B cell (primary cell): ENCODE measurements around the gene PAF1. TPM values are rescaled to one million over a fixed set of nuclear protein-coding genes. Genes with fewer than 3 reads are reported as not detected.
A peak's percentile ranks its signal among the peaks of the same experiment; 100 is the strongest.

Experiments used
- ATAC-seq: fragments of 200-7000 bp; cut with Tn5 transposase; one replicate; pipeline ENCODE4 v1.10.0; 2021; ENCODE audit warnings: low read depth, mild to moderate bottlenecking, moderate number of reproducible peaks, moderate library complexity
- CTCF ChIA-PET: fragments of 350-600 bp; sonication (Branson Sonifier 250); formaldehyde crosslinking; loops from one replicate; lab custom pipeline; 2021; ENCODE audit warnings: antibody characterized with exemption, inconsistent platforms; lab: Charles Lee
- POLR2A ChIA-PET: fragments of 350-600 bp; sonication (Branson Sonifier 250); formaldehyde crosslinking; loops from one replicate; lab custom pipeline; 2021; ENCODE audit warnings: antibody characterized with exemption; lab: Charles Lee
- DNase-seq: peaks from one replicate; pipeline ENCODE4 v3.0.0; 2013
- H2AFZ ChIP-seq: 2 replicates; pipeline ENCODE4 v1.6.1; 2012; ENCODE audit warnings: mild to moderate bottlenecking, low read depth, low read length; ENCODE audit not compliant: insufficient read depth, poor library complexity, severe bottlenecking
- H3K27ac ChIP-seq, 2 donors: 1 replicate in 1 of 2; 2 replicates in 1 of 2; pipeline ENCODE4 v1.5.1; 2012 to 2013; ENCODE audit warnings: low read length in 2 of 2, mild to moderate bottlenecking in 2 of 2, moderate library complexity in 1 of 2
- H3K27me3 ChIP-seq, 4 experiments: fragments of 200-600 bp in 1 of 4; sonication (generic) in 1 of 4; replicated peaks in 1 of 4; 1 replicate in 2 of 4; 2 replicates in 2 of 4; pipeline versions ENCODE4 v1.6.1 to v1.7.0; 2013 to 2016; ENCODE audit warnings: low read length in 3 of 4, mild to moderate bottlenecking in 2 of 4, mixed read lengths in 1 of 4, moderate library complexity in 1 of 4; ENCODE audit not compliant: insufficient read depth in 4 of 4, control insufficient read depth in 3 of 4; ENCODE audit errors: control extremely low read depth in 1 of 4
- H3K36me3 ChIP-seq, 2 experiments: replicated peaks in 1 of 2; 1 replicate in 1 of 2; 2 replicates in 1 of 2; pipeline versions ENCODE4 v1.6.1 to v1.7.1; 2013; ENCODE audit warnings: low read length in 1 of 2; ENCODE audit not compliant: insufficient read depth in 2 of 2, control insufficient read depth in 1 of 2; ENCODE audit errors: control extremely low read depth in 1 of 2, extremely low read depth in 1 of 2
- H3K4me1 ChIP-seq, 2 donors: fragments of 200-600 bp in 1 of 2; sonication (generic) in 1 of 2; 1 replicate in 1 of 2; 2 replicates in 1 of 2; pipeline versions ENCODE4 v1.5.1 to v1.6.1; 2013 to 2017; ENCODE audit warnings: low read length in 2 of 2; ENCODE audit not compliant: control insufficient read depth in 2 of 2, insufficient read depth in 2 of 2
- H3K4me2 ChIP-seq: replicated peaks from 2 replicates; pipeline ENCODE3; 2012; ENCODE audit warnings: mild to moderate bottlenecking, low read depth, low read length; ENCODE audit not compliant: poor library complexity, severe bottlenecking
- H3K4me3 ChIP-seq, 5 experiments: fragments of 200-600 bp in 1 of 5; sonication (generic) in 1 of 5; 1 replicate in 3 of 5; 2 replicates in 2 of 5; pipeline versions ENCODE4 v1.5.1 to v1.7.0; 2011 to 2016; ENCODE audit warnings: low read length in 4 of 5, mild to moderate bottlenecking in 4 of 5, low read depth in 2 of 5, control low read depth in 1 of 5, moderate library complexity in 1 of 5; ENCODE audit not compliant: insufficient read depth in 1 of 5; ENCODE audit errors: control extremely low read depth in 1 of 5, extremely low read depth in 1 of 5
- H3K79me2 ChIP-seq: fragments of 200-600 bp; sonication (generic); one replicate; pipeline ENCODE4 v1.6.0; 2016; ENCODE audit warnings: low read length; ENCODE audit not compliant: control insufficient read depth, insufficient read depth
- H3K9ac ChIP-seq: fragments of 200-600 bp; sonication (generic); 2 replicates; pipeline ENCODE4 v1.6.1; 2017; ENCODE audit warnings: mild to moderate bottlenecking, low read length, moderate library complexity
- H3K9me3 ChIP-seq, 3 donors: one replicate each; pipeline versions ENCODE4 v1.6.1 to v1.7.1; 2013; ENCODE audit warnings: low read length in 2 of 3; ENCODE audit not compliant: control insufficient read depth in 2 of 3, insufficient read depth in 1 of 3; ENCODE audit errors: control extremely low read depth in 1 of 3
- H4K20me1 ChIP-seq: 2 replicates; pipeline ENCODE4 v1.6.0; 2012; ENCODE audit warnings: mild to moderate bottlenecking, low read length; ENCODE audit not compliant: insufficient read depth, control insufficient read depth, poor library complexity, severe bottlenecking
- H3K27ac Mint-ChIP-seq: one replicate; pipeline ENCODE4 v1.8.0; 2021; ENCODE audit warnings: mixed read lengths
- H3K27me3 Mint-ChIP-seq: one replicate; pipeline ENCODE4 v1.8.0; 2021; ENCODE audit warnings: mixed read lengths
- H3K4me1 Mint-ChIP-seq: one replicate; pipeline ENCODE4 v1.8.0; 2021; ENCODE audit warnings: mixed read lengths
- H3K4me3 Mint-ChIP-seq: one replicate; pipeline ENCODE4 v1.8.0; 2021; ENCODE audit warnings: mixed read lengths
- H3K9me3 Mint-ChIP-seq: one replicate; pipeline ENCODE4 v1.8.0; 2022; ENCODE audit warnings: mixed read lengths; ENCODE audit not compliant: insufficient read depth
- EZH2 ChIP-seq: IDR thresholded peaks from 2 replicates; pipeline ENCODE4 v1.6.1; 2012; ENCODE audit warnings: borderline replicate concordance, low read depth, mild to moderate bottlenecking, moderate library complexity, low read length; ENCODE audit not compliant: insufficient read depth, poor library complexity, severe bottlenecking
- WGBS: methylation state at CpG from one replicate; pipeline ENCODE4 v1.1.5; 2013; ENCODE audit warnings: missing lambda C conversion rate; ENCODE audit not compliant: insufficient coverage; 5-methylcytosine and 5-hydroxymethylcytosine counted together
- intact Hi-C: fragments of 100-400 bp; cut with micrococcal nuclease; formaldehyde crosslinking; loops from one replicate; pipeline ENCODE4 v1.10.0; 2022
- polyA plus RNA-seq: library from polyadenylated mRNA; depleted of rRNA; stranded (reverse); fragments of >200 nt; gene quantifications from 2 replicates; pipeline ENCODE4 v1.2.3, GENCODE V29; 2012
- total RNA-seq, 2 donors: library from RNA; stranded (reverse); fragments of 120-200 nt in 1 of 2; gene quantifications; 1 replicate in 1 of 2; 2 replicates in 1 of 2; pipeline versions ENCODE4 v1.2.3 to v1.2.4, GENCODE V29; 2013 to 2022
- TF ChIP-seq, protein P1 (sequence below): fragments of 200-600 bp; IDR thresholded peaks from one replicate; pipeline ENCODE4 v1.8.0; 2022; ENCODE audit warnings: antibody characterized with exemption, mild to moderate bottlenecking

The PAF1 gene
- total and polyA plus RNA-seq, 2 donors (not counting 1 experiment from before 2014, with no cell fraction given): 59.9 to 387 TPM

DNA sequence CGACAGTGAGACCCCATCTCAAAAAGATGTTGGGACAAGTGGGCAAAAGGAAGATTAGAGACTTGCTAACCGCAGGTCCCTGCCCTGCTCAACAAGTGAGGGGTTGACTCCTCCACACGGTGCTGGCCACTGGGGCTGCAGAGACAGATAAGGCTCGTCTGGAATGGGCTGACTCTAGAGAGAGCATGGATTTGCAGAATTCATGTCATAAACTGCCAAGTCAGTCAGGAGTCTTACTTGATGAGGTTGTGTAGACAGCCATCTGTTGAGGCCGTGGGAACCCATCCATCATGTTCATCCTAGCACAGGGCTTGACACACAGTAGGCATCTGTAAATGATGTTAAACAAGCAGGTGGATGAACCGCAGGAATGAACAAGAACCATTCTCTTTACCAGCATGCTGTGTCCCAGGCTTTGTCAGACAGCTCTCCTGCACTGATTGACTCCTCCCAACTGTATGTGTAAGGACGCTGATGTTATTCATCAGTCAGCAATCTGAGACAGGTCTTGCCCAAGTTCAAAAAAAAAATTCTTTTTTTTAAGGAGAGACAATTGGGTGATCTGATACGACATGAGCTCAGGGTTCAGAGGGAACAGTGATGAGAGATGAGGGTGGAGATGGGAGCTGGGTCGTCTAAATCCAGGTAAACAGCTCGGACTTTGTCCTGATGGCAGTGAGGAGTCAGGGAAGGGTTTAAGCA is 8.8 kb downstream of the PAF1 start:
- CTCF ChIA-PET: interaction anchor here (1.9 kb wide), 1 partner anchor 29 kb away, joined by 4 read pairs; no protein-coding TSS in a partner anchor
- Histone ChIP-seq H3K79me2 (no peaks in the 10 kb centered on the region), H2AFZ (no peak overlapping the region), H3K4me1 (peaks cover 0 to 6% of the 10 kb centered on the region in 2 donors), H4K20me1 (no peaks in the 10 kb centered on the region), H3K27me3 (no peaks in the 10 kb centered on the region), H3K9me3 (no peaks in the 10 kb centered on the region), H3K4me2 (no peak overlapping the region), H3K9ac (no peak overlapping the region), H3K4me3 (no peak overlapping the region), H3K27ac (no peak overlapping the region), H3K36me3 (peaks cover 4 to 87% of the 10 kb centered on the region in 2 experiments)
- ATAC-seq (no peak), DNase-seq (no peak)
- peak overlapping the region; percentile 20 for H3K27ac Mint-ChIP-seq
- H3K27me3 Mint-ChIP-seq: no peaks in the 10 kb centered on the region
- H3K9me3 Mint-ChIP-seq: no peaks in the 10 kb centered on the region
- intact Hi-C loops: no loop called here
- no peak for TF ChIP-seq EZH2
- TF ChIP-seq, protein P1, sequence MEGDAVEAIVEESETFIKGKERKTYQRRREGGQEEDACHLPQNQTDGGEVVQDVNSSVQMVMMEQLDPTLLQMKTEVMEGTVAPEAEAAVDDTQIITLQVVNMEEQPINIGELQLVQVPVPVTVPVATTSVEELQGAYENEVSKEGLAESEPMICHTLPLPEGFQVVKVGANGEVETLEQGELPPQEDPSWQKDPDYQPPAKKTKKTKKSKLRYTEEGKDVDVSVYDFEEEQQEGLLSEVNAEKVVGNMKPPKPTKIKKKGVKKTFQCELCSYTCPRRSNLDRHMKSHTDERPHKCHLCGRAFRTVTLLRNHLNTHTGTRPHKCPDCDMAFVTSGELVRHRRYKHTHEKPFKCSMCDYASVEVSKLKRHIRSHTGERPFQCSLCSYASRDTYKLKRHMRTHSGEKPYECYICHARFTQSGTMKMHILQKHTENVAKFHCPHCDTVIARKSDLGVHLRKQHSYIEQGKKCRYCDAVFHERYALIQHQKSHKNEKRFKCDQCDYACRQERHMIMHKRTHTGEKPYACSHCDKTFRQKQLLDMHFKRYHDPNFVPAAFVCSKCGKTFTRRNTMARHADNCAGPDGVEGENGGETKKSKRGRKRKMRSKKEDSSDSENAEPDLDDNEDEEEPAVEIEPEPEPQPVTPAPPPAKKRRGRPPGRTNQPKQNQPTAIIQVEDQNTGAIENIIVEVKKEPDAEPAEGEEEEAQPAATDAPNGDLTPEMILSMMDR: no peak
- H3K4me3 Mint-ChIP-seq: no peak overlapping the region
- WGBS: 93% methylated on average over 9 of the region's 10 CpGs
- POLR2A ChIA-PET: no interaction called here
- peaks cover 9% of the 10 kb centered on the region for H3K4me1 Mint-ChIP-seq
